Left lobe of liver (tissue), 2 donors: ENCODE measurements around the gene NCL. TPM values are rescaled to one million over a fixed set of nuclear protein-coding genes. Genes with fewer than 3 reads are reported as not detected.
A peak's percentile ranks its signal among the peaks of the same experiment; 100 is the strongest.
"Not testable (repeated sequence)": the region's sequence is repeated elsewhere in the genome, so short reads cannot be mapped to it uniquely, and the experiment has no call there.

ENCODE experiments used
- ATAC-seq: fragments of 200-7000 bp; cut with Tn5 transposase; one replicate; pipeline ENCODE4 v1.9.1; 2020; ENCODE audit warnings: mild to moderate bottlenecking, moderate library complexity
- DNase-seq: peaks from one replicate; pipeline ENCODE4 v3.0.0-alpha.2; 2020; ENCODE audit warnings: low spot score
- total RNA-seq: library from RNA; stranded (reverse); gene quantifications from one replicate; pipeline ENCODE4 v1.2.1, GENCODE V29; 2021
- donor health status: DM: no; HTN: no; CAD: no; lungs with moderate emphysema.
- donor health status: DM: no; HTN: yes; CAD: no.

Gene NCL
- total RNA-seq, 1 donor from 2014 or later = 126 TPM

GRCh38 chr2:231431606-231432005, 32.7 kb downstream of the NCL start:
- ATAC-seq = no peak
- no peak for DNase-seq

GRCh38 chr2:231430437-231430836, 33.8 kb downstream of the NCL start:
- not testable (repeated sequence) for ATAC-seq, DNase-seq

GRCh38 chr2:231429901-231430300, 34.4 kb downstream of the NCL start:
- ATAC-seq (no peak), DNase-seq (no peak)

GRCh38 chr2:231429152-231429551, 35.1 kb downstream of the NCL start:
- DNase-seq = no peak
- ATAC-seq = no peak

GRCh38 chr2:231427116-231427515, 37.2 kb downstream of the NCL start:
- ATAC-seq (no peak), DNase-seq (no peak)

GRCh38 chr2:231425811-231426703, 38.2 kb downstream of the NCL start:
- ATAC-seq (no peak), DNase-seq (no peak)

- no peak for ATAC-seq
These were observed 38.9 kb downstream of the NCL start for GRCh38 chr2:231425291-231425810.

GRCh38 chr2:231423176-231423575, 41.1 kb downstream of the NCL start:
- DNase-seq = no peak

More at GRCh38 chr2:231425291-231425810, 38.9 kb downstream of the NCL start:
- DNase-seq = no peak

GRCh38 chr2:231422056-231422455, 42.2 kb downstream of the NCL start:
- ATAC-seq = no peak

More at GRCh38 chr2:231423176-231423575, 41.1 kb downstream of the NCL start:
- no peak for ATAC-seq

GRCh38 chr2:231421051-231421580, 43.2 kb downstream of the NCL start:
- no peak for DNase-seq
- no peak for ATAC-seq

More at GRCh38 chr2:231422056-231422455, 42.2 kb downstream of the NCL start:
- DNase-seq = no peak

- DNase-seq (no peak), ATAC-seq (no peak)
These were observed 45.3 kb downstream of the NCL start for GRCh38 chr2:231418820-231419640.

GRCh38 chr2:231415029-231415428, 49.3 kb downstream of the NCL start:
- ATAC-seq (no peak), DNase-seq (no peak)

GRCh38 chr2:231413921-231414476, 50.3 kb downstream of the NCL start:
- ATAC-seq = peak; percentile 84
- peak; percentile 65 for DNase-seq

GRCh38 chr2:231413456-231413855, 50.8 kb downstream of the NCL start:
- DNase-seq (no peak), ATAC-seq (no peak)

GRCh38 chr2:231412618-231412963, 51.7 kb downstream of the NCL start:
- ATAC-seq = no peak
- no peak for DNase-seq

- DNase-seq (peak; percentile 74), ATAC-seq (peak; percentile 81)
These were observed 52.3 kb downstream of the NCL start for GRCh38 chr2:231411831-231412617.

GRCh38 chr2:231411237-231411636, 53.0 kb downstream of the NCL start:
- ATAC-seq = no peak
- no peak for DNase-seq

- ATAC-seq (no peak), DNase-seq (no peak)
These were observed 53.8 kb downstream of the NCL start for GRCh38 chr2:231410293-231411004.

- no peak for ATAC-seq
- no peak for DNase-seq
These were observed 54.5 kb downstream of the NCL start for GRCh38 chr2:231409776-231410175.
